Lung (tissue), 12 donors: ENCODE results near the gene KIRREL1. TPM values are rescaled to one million over a fixed set of nuclear protein-coding genes. Genes with fewer than 3 reads are reported as not detected.

ENCODE experiments used
- ATAC-seq: fragments of 200-7000 bp; cut with Tn5 transposase; one replicate; pipeline ENCODE4 v1.9.1; 2020; ENCODE audit warnings: moderate number of reproducible peaks; ENCODE audit not compliant: insufficient read depth, low FRiP score
- DNase-seq, 3 donors: peaks; one replicate each; pipeline ENCODE4 v3.0.0-alpha.2; 2013 to 2017
- H3K27ac ChIP-seq, 2 donors: one replicate each; pipeline ENCODE4 v1.5.1; 2013; ENCODE audit warnings: mild to moderate bottlenecking in 2 of 2, moderate library complexity in 2 of 2, control low read depth in 1 of 2, inconsistent platforms in 1 of 2, low read depth in 1 of 2, low read length in 1 of 2
- H3K27me3 ChIP-seq, 3 donors: one replicate each; pipeline ENCODE4 v1.5.1; 2013; ENCODE audit warnings: low read length in 2 of 3; ENCODE audit not compliant: control insufficient read depth in 3 of 3, insufficient read depth in 3 of 3
- H3K36me3 ChIP-seq, 4 donors: one replicate each; pipeline ENCODE4 v1.5.1; 2013; ENCODE audit warnings: low read length in 4 of 4, mild to moderate bottlenecking in 1 of 4, moderate library complexity in 1 of 4; ENCODE audit not compliant: control insufficient read depth in 4 of 4, insufficient read depth in 4 of 4
- H3K4me1 ChIP-seq, 5 donors: one replicate each; pipeline ENCODE4 v1.5.1; 2013; ENCODE audit warnings: low read length in 5 of 5, mild to moderate bottlenecking in 2 of 5, moderate library complexity in 1 of 5; ENCODE audit not compliant: control insufficient read depth in 5 of 5, insufficient read depth in 5 of 5
- H3K4me3 ChIP-seq: one replicate; pipeline ENCODE4 v1.5.1; 2013; ENCODE audit warnings: mild to moderate bottlenecking, control low read depth, moderate library complexity
- H3K9ac ChIP-seq, 2 donors: one replicate each; pipeline ENCODE4 v1.5.1; 2013; ENCODE audit warnings: low read length in 2 of 2, control low read depth in 1 of 2; ENCODE audit not compliant: insufficient read depth in 1 of 2
- H3K9me3 ChIP-seq, 4 donors: one replicate each; pipeline ENCODE4 v1.5.1; 2013; ENCODE audit warnings: low read length in 3 of 4, mild to moderate bottlenecking in 1 of 4, moderate library complexity in 1 of 4; ENCODE audit not compliant: control insufficient read depth in 4 of 4, insufficient read depth in 3 of 4
- WGBS, 2 donors: extraction: QIAGEN DNeasy Blood & Tissue Kit; methylation state at CpG; one replicate each; pipeline ENCODE4 v1.1.7; 2013; 5-methylcytosine and 5-hydroxymethylcytosine counted together
- polyA plus RNA-seq, 2 donors: library from polyadenylated mRNA; stranded (reverse); fragments of 200-250 nt; gene quantifications; one replicate each; pipeline ENCODE4 v1.2.1, GENCODE V29; 2013
- total RNA-seq, 2 donors: library from RNA; depleted of rRNA in 1 of 2; stranded (reverse); fragments of >200 nt in 1 of 2; gene quantifications; one replicate each; pipeline ENCODE4 v1.2.1, GENCODE V29; 2014 to 2021
- TF ChIP-seq, protein P1 (sequence below): IDR thresholded peaks from 2 replicates; pipeline ENCODE4 v1.5.1; 2012; ENCODE audit warnings: mild to moderate bottlenecking; ENCODE audit errors: control extremely low read depth, extremely low read depth
- donor health status: control.
- donor health status: control.
- donor health status: Bipolar disorder and iron deficiency.
- donor health status: healthy.
- donor health status: DM: yes; HTN: yes; CAD: no.

Gene KIRREL1
- total and polyA plus RNA-seq, 4 donors, result 7.5 to 41.8 (median 26.5) TPM

DNA sequence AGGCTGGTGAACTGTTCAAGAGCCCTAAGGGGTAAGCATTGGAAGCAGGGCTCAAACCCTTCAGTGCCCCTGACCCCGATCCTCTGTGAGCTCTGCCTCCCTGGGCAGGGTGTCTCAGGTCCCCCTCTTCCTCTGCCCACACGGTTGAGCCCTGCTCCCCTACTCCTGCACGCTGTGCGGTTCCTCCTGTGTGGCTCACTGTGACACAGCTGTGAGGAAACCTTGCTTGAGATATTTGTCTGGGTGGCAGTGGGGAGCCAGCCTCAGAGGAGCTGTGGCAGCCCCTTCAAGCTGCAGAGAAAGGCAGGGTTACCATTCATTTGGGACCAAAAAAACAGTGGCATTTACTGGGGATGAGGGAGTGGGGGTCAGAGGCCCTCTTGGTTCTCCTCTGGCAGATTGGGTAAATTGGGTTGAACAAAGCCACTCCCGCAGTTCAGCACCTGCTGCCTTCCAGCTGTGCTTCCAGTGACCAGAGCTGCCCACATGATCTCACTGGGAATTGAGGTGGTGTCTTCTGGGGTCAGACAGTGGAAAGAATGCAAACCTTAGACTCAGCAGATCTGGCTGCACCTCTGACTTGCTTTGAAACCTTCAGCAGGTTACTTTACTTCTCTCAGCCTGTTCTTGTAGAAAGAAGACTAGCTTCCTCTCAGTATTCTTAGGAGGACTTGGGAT is 126.7 kb downstream of the KIRREL1 start:
- no peak overlapping the region for H3K27ac ChIP-seq
- ATAC-seq, result no peak
- peaks cover 0 to 2% (median 0%) of the 10 kb centered on the region in 5 donors for H3K4me1 ChIP-seq
- DNase-seq, result no peak
- H3K9ac ChIP-seq, result no peak overlapping the region
- H3K9me3 ChIP-seq, result no peaks in the 10 kb centered on the region
- H3K36me3 ChIP-seq, result no peaks in the 10 kb centered on the region
- WGBS, 2 donors, result 78 to 79% methylated on average over 5 of the region's 5 CpGs
- no peak overlapping the region for H3K4me3 ChIP-seq
- TF ChIP-seq, protein P1, sequence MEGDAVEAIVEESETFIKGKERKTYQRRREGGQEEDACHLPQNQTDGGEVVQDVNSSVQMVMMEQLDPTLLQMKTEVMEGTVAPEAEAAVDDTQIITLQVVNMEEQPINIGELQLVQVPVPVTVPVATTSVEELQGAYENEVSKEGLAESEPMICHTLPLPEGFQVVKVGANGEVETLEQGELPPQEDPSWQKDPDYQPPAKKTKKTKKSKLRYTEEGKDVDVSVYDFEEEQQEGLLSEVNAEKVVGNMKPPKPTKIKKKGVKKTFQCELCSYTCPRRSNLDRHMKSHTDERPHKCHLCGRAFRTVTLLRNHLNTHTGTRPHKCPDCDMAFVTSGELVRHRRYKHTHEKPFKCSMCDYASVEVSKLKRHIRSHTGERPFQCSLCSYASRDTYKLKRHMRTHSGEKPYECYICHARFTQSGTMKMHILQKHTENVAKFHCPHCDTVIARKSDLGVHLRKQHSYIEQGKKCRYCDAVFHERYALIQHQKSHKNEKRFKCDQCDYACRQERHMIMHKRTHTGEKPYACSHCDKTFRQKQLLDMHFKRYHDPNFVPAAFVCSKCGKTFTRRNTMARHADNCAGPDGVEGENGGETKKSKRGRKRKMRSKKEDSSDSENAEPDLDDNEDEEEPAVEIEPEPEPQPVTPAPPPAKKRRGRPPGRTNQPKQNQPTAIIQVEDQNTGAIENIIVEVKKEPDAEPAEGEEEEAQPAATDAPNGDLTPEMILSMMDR, result no peak
- H3K27me3 ChIP-seq, result peaks cover 0 to 6% (median 0%) of the 10 kb centered on the region in 3 donors

DNA sequence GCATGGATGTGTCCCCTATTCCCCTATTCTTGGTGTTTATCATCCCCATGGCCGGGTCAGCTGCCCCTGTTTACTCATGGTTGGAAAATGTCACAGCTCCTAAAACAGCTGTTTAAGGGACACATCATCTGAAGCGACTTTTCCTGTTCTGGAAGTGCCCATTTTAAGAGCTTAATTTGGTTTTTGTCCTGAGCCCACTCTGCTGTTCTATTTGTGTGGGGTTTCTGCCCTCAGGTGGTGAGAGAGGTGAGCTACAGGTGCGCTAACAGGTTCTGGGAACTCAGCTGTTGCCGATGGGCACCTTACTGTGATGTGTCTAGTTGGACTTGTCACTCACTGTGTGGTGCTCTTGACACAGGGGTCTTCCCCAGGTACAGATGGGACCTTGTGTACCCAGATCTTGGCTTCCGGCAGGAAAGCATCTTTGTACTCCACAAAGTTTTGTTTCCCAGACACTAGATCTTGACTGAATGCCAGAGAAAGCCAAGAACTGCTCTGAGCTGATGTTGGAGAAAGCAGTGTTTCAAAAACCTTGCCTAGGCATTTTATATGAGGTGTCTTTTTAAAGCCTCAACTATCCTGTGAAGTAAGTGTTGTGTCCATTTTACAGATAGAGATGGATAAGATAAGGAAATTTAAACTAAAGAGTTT is 128.3 kb downstream of the KIRREL1 start:
- Histone ChIP-seq H3K27me3 (peaks cover 0 to 6% (median 0%) of the 10 kb centered on the region in 3 donors), H3K27ac (no peak overlapping the region), H3K36me3 (no peaks in the 10 kb centered on the region), H3K9ac (no peak overlapping the region), H3K9me3 (no peaks in the 10 kb centered on the region), H3K4me1 (peaks cover 0 to 2% (median 0%) of the 10 kb centered on the region in 5 donors), H3K4me3 (no peak overlapping the region)
- DNase-seq (peak; percentile 52 to 57 (median 54)), ATAC-seq (no peak)
- TF ChIP-seq, protein P1, result no peak
- WGBS, 2 donors, result 28 to 37% methylated on average over 5 of the region's 5 CpGs

DNA sequence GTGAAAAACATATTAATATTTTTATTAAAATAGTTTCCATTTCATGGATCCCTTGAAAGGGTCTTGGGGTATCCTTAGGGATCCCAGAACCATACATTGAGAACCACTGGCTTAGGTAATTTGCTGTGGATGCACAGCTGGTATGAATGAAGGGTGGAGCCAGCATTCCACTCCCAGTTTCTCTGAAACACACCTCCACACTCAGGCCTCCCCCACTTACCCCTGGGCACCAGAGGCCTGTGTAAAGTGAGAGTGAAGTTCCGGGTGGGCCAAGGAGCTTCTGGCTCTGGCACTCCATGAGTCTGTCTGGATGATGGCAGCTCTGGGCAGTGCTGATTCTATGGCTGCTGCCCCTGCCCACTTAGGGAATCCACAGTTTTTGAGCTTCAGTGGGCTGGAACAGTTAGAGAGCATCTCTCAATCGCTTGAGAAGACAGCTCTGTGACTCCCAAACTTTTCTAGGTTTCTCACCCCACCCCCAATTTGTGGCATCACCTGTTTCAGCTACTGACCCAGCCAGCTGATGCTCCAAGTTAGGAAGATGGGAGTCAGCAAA is 129.5 kb downstream of the KIRREL1 start:
- H3K4me3 ChIP-seq, result no peak overlapping the region
- no peak for DNase-seq
- WGBS, 2 donors, result 89 to 93% methylated on average over 2 of the region's 2 CpGs
- no peaks in the 10 kb centered on the region for H3K36me3 ChIP-seq
- H3K27me3 ChIP-seq, result peaks cover 0 to 6% (median 0%) of the 10 kb centered on the region in 3 donors
- ATAC-seq, result no peak
- peaks cover 0 to 2% (median 0%) of the 10 kb centered on the region in 5 donors for H3K4me1 ChIP-seq
- H3K9me3 ChIP-seq, result no peaks in the 10 kb centered on the region
- no peak overlapping the region for H3K27ac ChIP-seq
- no peak overlapping the region for H3K9ac ChIP-seq
- TF ChIP-seq, protein P1, result no peak
